Mesodermal cell (in vitro differentiated cells): ENCODE data around the gene ART4.

ENCODE experiments used
- H3K27ac ChIP-seq: 2 replicates; pipeline ENCODE4 v1.7.0; 2013; ENCODE audit warnings: mild to moderate bottlenecking, low read depth, low read length, moderate library complexity; ENCODE audit not compliant: severe bottlenecking
- H3K36me3 ChIP-seq: 2 replicates; pipeline ENCODE4 v1.7.1; 2013; ENCODE audit warnings: mild to moderate bottlenecking, low read length, moderate library complexity; ENCODE audit not compliant: control insufficient read depth, insufficient read depth
- H3K4me1 ChIP-seq: one replicate; pipeline ENCODE4 v1.7.1; 2013; ENCODE audit warnings: mild to moderate bottlenecking, low read length; ENCODE audit not compliant: insufficient read depth, control insufficient read depth, poor library complexity, severe bottlenecking
- H3K4me3 ChIP-seq: 2 replicates; pipeline ENCODE4 v1.7.0; 2013; ENCODE audit warnings: low read length, control low read depth, mild to moderate bottlenecking; ENCODE audit not compliant: insufficient read depth, poor library complexity, severe bottlenecking; ENCODE audit errors: extremely low read depth
- H3K9me3 ChIP-seq: 2 replicates; pipeline ENCODE4 v1.7.1; 2013; ENCODE audit warnings: mild to moderate bottlenecking, low read length, moderate library complexity; ENCODE audit not compliant: control insufficient read depth
- WGBS, 2 experiments: methylation state at CpG; one replicate each; pipeline ENCODE4 v1.1.5; 2013; ENCODE audit warnings: missing lambda C conversion rate in 2 of 2; ENCODE audit not compliant: insufficient coverage in 2 of 2; 5-methylcytosine and 5-hydroxymethylcytosine counted together

ART4 gene

GRCh38 chr12:14810953-14811483 is 32.3 kb downstream of the ART4 start:
- no peaks in the 10 kb centered on the region for H3K9me3 ChIP-seq
- no peaks in the 10 kb centered on the region for H3K36me3 ChIP-seq
- no peak overlapping the region for H3K4me3 ChIP-seq
- WGBS, 2 experiments, result 86% methylated on average over 1 of the region's 1 CpG; no CpG with 5 or more reads in 1 of the 2 experiments
- H3K27ac ChIP-seq, result no peak overlapping the region
- H3K4me1 ChIP-seq, result peaks cover 12% of the 10 kb centered on the region

GRCh38 chr12:14810167-14810952 is 33.0 kb downstream of the ART4 start:
- 79 to 93% methylated on average over 2 of the region's 5 CpGs for WGBS, 2 experiments
- Histone ChIP-seq H3K36me3 (no peaks in the 10 kb centered on the region), H3K4me3 (no peak overlapping the region), H3K27ac (no peak overlapping the region), H3K4me1 (peaks cover 12% of the 10 kb centered on the region), H3K9me3 (no peaks in the 10 kb centered on the region)

GRCh38 chr12:14803830-14804160 is 39.5 kb downstream of the ART4 start:
- H3K4me3 ChIP-seq, result peak overlapping the region; percentile 95
- WGBS, 2 experiments, result 0 to 1% methylated on average over 6 to 10 of the region's 12 CpGs
- peaks cover 9% of the 10 kb centered on the region for H3K36me3 ChIP-seq
- H3K9me3 ChIP-seq, result no peaks in the 10 kb centered on the region
- peak overlapping the region; percentile 83 for H3K27ac ChIP-seq
- peaks cover 4% of the 10 kb centered on the region for H3K4me1 ChIP-seq

- Histone ChIP-seq H3K4me3 (peak within 1 kb of the TSS; percentile 95), H3K27ac (peak within 1 kb of the TSS; percentile 87), H3K9me3 (no peaks in the 10 kb centered on the region), H3K4me1 (peaks cover 4% of the 10 kb centered on the region), H3K36me3 (peaks cover 14% of the 10 kb centered on the region)
- 0% methylated on average over 31 to 35 of the region's 50 CpGs for WGBS, 2 experiments
These were observed 40.1 kb downstream of the ART4 start, which contains the start of the genes C12orf60 and WBP11 for GRCh38 chr12:14803011-14803829. TSS of gene C12orf60 (plus strand) at chr12:14803670. CDS start at chr12:14822936, 19,266 bp downstream. TSS of gene WBP11 (minus strand) at chr12:14803478. CDS start at chr12:14801383, 2,095 bp downstream.

GRCh38 chr12:14802721-14803010 is 40.7 kb downstream of the ART4 start:
- 0% methylated on average over 4 to 7 of the region's 7 CpGs for WGBS, 2 experiments

GRCh38 chr12:14802247-14802646 is 41.1 kb downstream of the ART4 start:
- WGBS, 2 experiments, result 73% methylated on average over 4 of the region's 4 CpGs; no CpG with 5 or more reads in 1 of the 2 experiments
- no peak overlapping the region for H3K27ac ChIP-seq

More at GRCh38 chr12:14802721-14803010, 40.7 kb downstream of the ART4 start:
- Histone ChIP-seq H3K4me3 (peak overlapping the region; percentile 95), H3K36me3 (peaks cover 20% of the 10 kb centered on the region), H3K9me3 (no peaks in the 10 kb centered on the region), H3K27ac (peak overlapping the region; percentile 87), H3K4me1 (peaks cover 4% of the 10 kb centered on the region)

GRCh38 chr12:14795028-14795448 is 48.3 kb downstream of the ART4 start:
- H3K36me3 ChIP-seq, result peaks cover 88% of the 10 kb centered on the region
- no peak overlapping the region for H3K27ac ChIP-seq

More at GRCh38 chr12:14802247-14802646, 41.1 kb downstream of the ART4 start:
- no peaks in the 10 kb centered on the region for H3K9me3 ChIP-seq
- H3K4me3 ChIP-seq, result peak overlapping the region; percentile 95
- H3K36me3 ChIP-seq, result peaks cover 24% of the 10 kb centered on the region
- peaks cover 4% of the 10 kb centered on the region for H3K4me1 ChIP-seq

GRCh38 chr12:14785568-14785967 is 57.8 kb downstream of the ART4 start:
- WGBS, 2 experiments, result 100% methylated on average over 2 of the region's 3 CpGs; no CpG with 5 or more reads in 1 of the 2 experiments
- Histone ChIP-seq H3K4me1 (no peaks in the 10 kb centered on the region), H3K9me3 (no peaks in the 10 kb centered on the region), H3K4me3 (no peak overlapping the region), H3K27ac (no peak overlapping the region), H3K36me3 (peaks cover 53% of the 10 kb centered on the region)

More at GRCh38 chr12:14795028-14795448, 48.3 kb downstream of the ART4 start:
- Histone ChIP-seq H3K4me3 (no peak overlapping the region), H3K4me1 (no peaks in the 10 kb centered on the region), H3K9me3 (no peaks in the 10 kb centered on the region)
- WGBS, 2 experiments, result 96 to 100% methylated on average over 2 to 3 of the region's 4 CpGs

GRCh38 chr12:14784471-14784870 is 58.9 kb downstream of the ART4 start:
- no peak overlapping the region for H3K27ac ChIP-seq
- no peaks in the 10 kb centered on the region for H3K4me1 ChIP-seq
- no peak overlapping the region for H3K4me3 ChIP-seq
- H3K36me3 ChIP-seq, result peaks cover 43% of the 10 kb centered on the region
- no CpG with 5 or more reads among the region's 2 CpGs for WGBS, 2 experiments
- no peaks in the 10 kb centered on the region for H3K9me3 ChIP-seq

- no peak overlapping the region for H3K27ac ChIP-seq
- no peak overlapping the region for H3K4me3 ChIP-seq
- H3K4me1 ChIP-seq, result peaks cover 4% of the 10 kb centered on the region
- no peaks in the 10 kb centered on the region for H3K9me3 ChIP-seq
- peaks cover 26% of the 10 kb centered on the region for H3K36me3 ChIP-seq
These were observed 60.6 kb downstream of the ART4 start for GRCh38 chr12:14782756-14783155.
